Stimulated activated CD4-positive, alpha-beta T cell treated with anti-CD3 and anti-CD28 coated beads, TNF-alpha, amount 100 ng/mL, for 4 hours (primary cell): ENCODE data around the gene SMIM10L1.

Experiments
- DNase-seq, 3 experiments: peaks; one replicate each; pipeline ENCODE4 v3.0.0-alpha.2; 2020; ENCODE audit warnings: low read depth in 3 of 3

Gene SMIM10L1

GRCh38 chr12:11171145-11171968 is at the start of gene SMIM10L1:
Gene SMIM10L1, plus strand, starts transcription at chr12:11171194. Its CDS starts 163 bp downstream, at chr12:11171357.
- peak; percentile 71 to 77 (median 72) for DNase-seq

- DNase-seq: no peak
These were observed 40.6 kb upstream of the SMIM10L1 start for GRCh38 chr12:11130382-11130781.

GRCh38 chr12:11130999-11131398 is 40.0 kb upstream of the SMIM10L1 start:
- DNase-seq: no peak

- DNase-seq: no peak
These were observed 37.8 kb upstream of the SMIM10L1 start for GRCh38 chr12:11133162-11133561.

GRCh38 chr12:11133816-11134215 is 37.2 kb upstream of the SMIM10L1 start:
- DNase-seq: no peak

- DNase-seq: no peak
These were observed 36.7 kb upstream of the SMIM10L1 start, which contains the start of gene TAS2R30 for GRCh38 chr12:11134305-11134704. Gene TAS2R30, minus strand, starts transcription at chr12:11134644. Its CDS starts 400 bp downstream, at chr12:11134244.

GRCh38 chr12:11136075-11136474 is 34.9 kb upstream of the SMIM10L1 start:
- DNase-seq: no peak

GRCh38 chr12:11143352-11143751 is 27.6 kb upstream of the SMIM10L1 start:
- DNase-seq: no peak

GRCh38 chr12:11144297-11144696 is 26.7 kb upstream of the SMIM10L1 start:
- no peak for DNase-seq

- DNase-seq: no peak
These were observed 23.6 kb upstream of the SMIM10L1 start for GRCh38 chr12:11147420-11147819.

- DNase-seq: no peak
These were observed 20.2 kb upstream of the SMIM10L1 start for GRCh38 chr12:11150832-11151231.

GRCh38 chr12:11152725-11153124 is 18.3 kb upstream of the SMIM10L1 start:
- DNase-seq: no peak

GRCh38 chr12:11154400-11154925 is 16.5 kb upstream of the SMIM10L1 start:
- no peak for DNase-seq

GRCh38 chr12:11158885-11159444 is 12.0 kb upstream of the SMIM10L1 start:
- DNase-seq: no peak

GRCh38 chr12:11162502-11162901 is 8.5 kb upstream of the SMIM10L1 start:
- DNase-seq: no peak

GRCh38 chr12:11164384-11164783 is 6.6 kb upstream of the SMIM10L1 start:
- DNase-seq: no peak

- no peak for DNase-seq
These were observed 4.7 kb upstream of the SMIM10L1 start for GRCh38 chr12:11166300-11166699.

- DNase-seq: no peak
These were observed 217 bp upstream of the SMIM10L1 start for GRCh38 chr12:11170810-11171144.

- no peak for DNase-seq
These were observed 1.1 kb downstream of the SMIM10L1 start for GRCh38 chr12:11171969-11172675.

- DNase-seq: no peak
These were observed 3.0 kb downstream of the SMIM10L1 start for GRCh38 chr12:11174022-11174421.

GRCh38 chr12:11178250-11178649 is 7.3 kb downstream of the SMIM10L1 start:
- no peak for DNase-seq

- no peak for DNase-seq
These were observed 11.5 kb downstream of the SMIM10L1 start for GRCh38 chr12:11182529-11182928.
